ENCODE measurements around the gene RBM46. TPM values are rescaled to one million over a fixed set of nuclear protein-coding genes. Genes with fewer than 3 reads are reported as not detected.

RBM46 gene
- total RNA-seq, 1 donor from 2014 or later, result not detected

DNA sequence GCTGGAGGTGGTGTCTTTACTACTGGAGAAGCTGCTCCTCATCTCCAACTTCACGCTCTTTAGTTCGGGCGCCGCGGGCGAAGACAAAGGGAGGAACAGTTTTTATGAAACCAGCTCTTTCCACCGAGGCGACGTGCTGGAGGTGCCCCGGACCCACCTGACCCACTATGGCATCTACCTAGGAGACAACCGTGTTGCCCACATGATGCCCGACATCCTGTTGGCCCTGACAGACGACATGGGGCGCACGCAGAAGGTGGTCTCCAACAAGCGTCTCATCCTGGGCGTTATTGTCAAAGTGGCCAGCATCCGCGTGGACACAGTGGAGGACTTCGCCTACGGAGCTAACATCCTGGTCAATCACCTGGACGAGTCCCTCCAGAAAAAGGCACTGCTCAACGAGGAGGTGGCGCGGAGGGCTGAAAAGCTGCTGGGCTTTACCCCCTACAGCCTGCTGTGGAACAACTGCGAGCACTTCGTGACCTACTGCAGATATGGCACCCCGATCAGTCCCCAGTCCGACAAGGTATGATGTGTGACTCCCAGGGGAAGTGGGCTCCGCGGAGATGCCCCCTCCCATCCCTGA is 36.6 kb upstream of the RBM46 start:
- intact Hi-C loops (cut with DNase I), result no loop called here
- H3K27ac ChIP-seq, result no peak overlapping the region
- H3K36me3 ChIP-seq, result no peaks in the 10 kb centered on the region
- no peak for DNase-seq (ENCODE audit: low spot score in 2 of 2)
- H3K4me3 ChIP-seq, result peak overlapping the region; percentile 51 to 65
- no peaks in the 10 kb centered on the region for H3K27me3 ChIP-seq
- peaks cover 3 to 4% of the 10 kb centered on the region in 2 donors for H3K4me1 ChIP-seq
- TF ChIP-seq, protein P1, sequence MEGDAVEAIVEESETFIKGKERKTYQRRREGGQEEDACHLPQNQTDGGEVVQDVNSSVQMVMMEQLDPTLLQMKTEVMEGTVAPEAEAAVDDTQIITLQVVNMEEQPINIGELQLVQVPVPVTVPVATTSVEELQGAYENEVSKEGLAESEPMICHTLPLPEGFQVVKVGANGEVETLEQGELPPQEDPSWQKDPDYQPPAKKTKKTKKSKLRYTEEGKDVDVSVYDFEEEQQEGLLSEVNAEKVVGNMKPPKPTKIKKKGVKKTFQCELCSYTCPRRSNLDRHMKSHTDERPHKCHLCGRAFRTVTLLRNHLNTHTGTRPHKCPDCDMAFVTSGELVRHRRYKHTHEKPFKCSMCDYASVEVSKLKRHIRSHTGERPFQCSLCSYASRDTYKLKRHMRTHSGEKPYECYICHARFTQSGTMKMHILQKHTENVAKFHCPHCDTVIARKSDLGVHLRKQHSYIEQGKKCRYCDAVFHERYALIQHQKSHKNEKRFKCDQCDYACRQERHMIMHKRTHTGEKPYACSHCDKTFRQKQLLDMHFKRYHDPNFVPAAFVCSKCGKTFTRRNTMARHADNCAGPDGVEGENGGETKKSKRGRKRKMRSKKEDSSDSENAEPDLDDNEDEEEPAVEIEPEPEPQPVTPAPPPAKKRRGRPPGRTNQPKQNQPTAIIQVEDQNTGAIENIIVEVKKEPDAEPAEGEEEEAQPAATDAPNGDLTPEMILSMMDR (IDR thresholded peaks at IDR 0.05), result no peak
- no peaks in the 10 kb centered on the region for H3K9me3 ChIP-seq

DNA sequence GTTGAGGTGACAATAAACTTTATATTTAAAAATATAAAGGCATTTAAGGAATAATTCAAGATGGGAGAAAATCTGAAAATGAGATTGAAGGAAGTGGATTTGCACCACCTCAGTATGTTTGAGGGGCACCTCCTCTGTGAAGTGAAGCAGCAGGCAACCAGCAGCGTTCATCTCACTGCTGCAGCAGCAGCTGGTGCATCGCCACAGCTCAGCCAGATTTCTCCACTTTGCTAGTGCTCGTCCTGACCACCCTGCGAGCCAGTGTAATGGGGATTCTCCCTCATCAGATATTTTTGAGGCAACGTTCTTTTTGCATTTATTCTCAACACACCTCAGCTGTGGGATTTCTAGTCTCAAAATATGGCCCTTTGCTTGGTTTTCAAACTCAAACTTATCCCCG is 23.4 kb upstream of the RBM46 start:
- no peaks in the 10 kb centered on the region for H3K36me3 ChIP-seq
- H3K27ac ChIP-seq, result no peak overlapping the region
- no peaks in the 10 kb centered on the region for H3K4me1 ChIP-seq
- H3K9me3 ChIP-seq, result no peaks in the 10 kb centered on the region
- intact Hi-C loops (cut with DNase I), result no loop called here
- DNase-seq (ENCODE audit: low spot score in 2 of 2), result no peak
- no peak overlapping the region for H3K4me3 ChIP-seq
- TF ChIP-seq, protein P1 (IDR thresholded peaks at IDR 0.05), result no peak
- H3K27me3 ChIP-seq, result no peaks in the 10 kb centered on the region

DNA sequence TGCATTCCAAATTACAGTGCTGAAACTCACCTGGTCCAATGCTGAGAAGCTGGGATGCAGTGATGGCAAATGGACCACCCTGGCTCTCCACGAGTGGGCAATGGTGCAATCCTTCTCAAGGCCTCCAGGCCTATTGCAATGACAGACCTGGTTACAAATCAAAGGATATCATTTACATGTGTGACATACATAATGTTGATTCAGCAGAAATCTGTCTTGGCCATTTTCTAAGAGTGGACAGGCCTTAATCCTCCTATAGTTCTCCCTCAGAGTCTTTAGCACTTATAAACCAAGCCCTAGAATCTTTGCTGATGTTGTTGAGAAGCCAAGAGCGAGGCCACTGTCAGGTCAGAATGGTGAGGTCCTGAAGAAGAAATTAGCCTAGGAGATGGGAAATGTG is 20.2 kb upstream of the RBM46 start:
- no peak for DNase-seq (ENCODE audit: low spot score in 2 of 2)
- Histone ChIP-seq H3K36me3 (no peaks in the 10 kb centered on the region), H3K27ac (no peak overlapping the region), H3K4me3 (no peak overlapping the region), H3K9me3 (no peaks in the 10 kb centered on the region), H3K4me1 (no peaks in the 10 kb centered on the region), H3K27me3 (no peaks in the 10 kb centered on the region)
- TF ChIP-seq, protein P1 (IDR thresholded peaks at IDR 0.05), result no peak
- intact Hi-C loops (cut with DNase I), result no loop called here

DNA sequence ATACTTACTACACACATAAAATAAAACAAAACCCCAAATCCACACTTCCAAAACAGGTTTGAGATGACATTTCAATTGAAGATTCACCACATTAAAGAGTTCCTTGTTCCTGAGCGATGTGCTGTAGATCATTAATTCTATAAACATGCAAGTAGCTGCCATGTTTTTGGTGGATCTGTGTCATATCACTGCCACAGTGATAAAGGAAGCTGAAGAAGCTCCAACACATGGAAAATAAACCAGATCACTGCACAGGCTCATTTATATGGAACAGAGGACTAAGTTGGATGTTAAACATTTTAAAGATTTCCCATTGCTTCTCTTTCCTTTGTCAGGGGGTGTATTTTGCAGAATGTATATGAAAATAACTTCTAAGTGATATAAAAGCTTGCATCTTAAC is 2.8 kb upstream of the RBM46 start:
- no peak overlapping the region for H3K4me3 ChIP-seq
- intact Hi-C loops (cut with DNase I), result loop anchor here (5.0 kb wide), 1 partner anchor 226 kb away; the partner anchor contains the start of gene PLRG1
- TF ChIP-seq, protein P1 (IDR thresholded peaks at IDR 0.05), result no peak
- no peaks in the 10 kb centered on the region for H3K36me3 ChIP-seq
- no peaks in the 10 kb centered on the region for H3K27me3 ChIP-seq
- H3K4me1 ChIP-seq, result no peaks in the 10 kb centered on the region
- no peak overlapping the region for H3K27ac ChIP-seq
- no peak for DNase-seq (ENCODE audit: low spot score in 2 of 2)
- H3K9me3 ChIP-seq, result no peaks in the 10 kb centered on the region

DNA sequence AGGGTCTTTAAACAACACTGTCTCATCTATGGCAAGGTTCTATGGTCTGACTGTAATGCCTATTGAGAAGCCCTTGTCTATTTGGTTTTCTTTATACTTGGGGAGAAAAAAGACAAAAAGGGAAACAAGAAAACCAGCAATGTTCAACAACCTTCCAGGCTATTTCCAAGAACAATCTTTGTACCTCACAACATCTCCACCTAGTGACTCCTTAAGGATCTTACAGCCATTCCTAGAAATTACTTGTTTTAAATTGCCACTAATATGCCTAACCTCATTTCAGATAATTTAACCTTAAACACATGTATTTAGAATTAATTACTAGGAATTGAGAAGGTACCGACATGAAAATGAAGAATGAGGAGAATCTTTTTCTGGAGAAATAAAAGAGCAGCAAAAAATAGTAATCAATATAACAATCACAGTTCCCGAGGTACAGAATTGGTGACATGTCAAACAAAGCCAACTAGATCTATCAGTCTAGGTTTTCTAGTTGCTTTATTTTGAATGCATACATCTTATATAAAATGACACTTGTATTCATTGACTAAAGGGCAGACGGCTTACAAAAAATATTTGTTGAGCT is 1.6 kb upstream of the RBM46 start:
- no peak for DNase-seq (ENCODE audit: low spot score in 2 of 2)
- H3K36me3 ChIP-seq, result no peaks in the 10 kb centered on the region
- intact Hi-C loops (cut with DNase I), result loop anchor here (5.0 kb wide), 1 partner anchor 227 kb away; the partner anchor contains the start of gene PLRG1
- H3K27ac ChIP-seq, result no peak overlapping the region
- no peaks in the 10 kb centered on the region for H3K9me3 ChIP-seq
- TF ChIP-seq, protein P1 (IDR thresholded peaks at IDR 0.05), result peak in 2 of 3 experiments; percentile 20 to 41
- H3K4me1 ChIP-seq, result no peaks in the 10 kb centered on the region
- no peaks in the 10 kb centered on the region for H3K27me3 ChIP-seq
- H3K4me3 ChIP-seq, result no peak overlapping the region

All from ascending aorta (tissue), 2 donors.